G401.6 (cell line): ENCODE measurements around the gene C15orf62.

ENCODE experiments used
- FAIRE-seq: peaks from 2 replicates; lab custom pipeline; 2012; peaks lifted over from hg19 to GRCh38; lab: Jason Lieb, UNC

Gene C15orf62

DNA sequence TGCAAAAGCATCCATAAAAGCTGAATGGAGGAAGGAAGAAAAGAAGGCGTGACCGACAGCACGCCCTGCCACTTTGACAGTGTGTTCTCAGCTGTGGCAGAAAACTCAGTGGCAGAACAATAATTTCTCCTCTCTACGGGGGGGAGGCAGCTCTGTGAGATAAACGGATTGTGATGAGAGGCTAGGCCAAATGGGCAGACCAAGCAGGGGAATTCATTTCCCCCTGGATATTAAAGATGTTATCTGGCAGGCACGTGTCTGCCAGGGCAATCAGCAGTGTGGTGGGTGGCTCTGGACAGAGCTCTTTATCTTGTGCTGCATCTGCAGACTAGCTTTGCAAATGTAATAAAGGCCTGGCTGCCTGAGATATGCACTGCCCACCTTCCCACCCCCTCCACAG lies 12.8 kb upstream of the C15orf62 start:
- FAIRE-seq, result no peak

- no peak for FAIRE-seq
Measured at GRCh38 chr15:40759961-40760360, 9.8 kb upstream of the C15orf62 start.

DNA sequence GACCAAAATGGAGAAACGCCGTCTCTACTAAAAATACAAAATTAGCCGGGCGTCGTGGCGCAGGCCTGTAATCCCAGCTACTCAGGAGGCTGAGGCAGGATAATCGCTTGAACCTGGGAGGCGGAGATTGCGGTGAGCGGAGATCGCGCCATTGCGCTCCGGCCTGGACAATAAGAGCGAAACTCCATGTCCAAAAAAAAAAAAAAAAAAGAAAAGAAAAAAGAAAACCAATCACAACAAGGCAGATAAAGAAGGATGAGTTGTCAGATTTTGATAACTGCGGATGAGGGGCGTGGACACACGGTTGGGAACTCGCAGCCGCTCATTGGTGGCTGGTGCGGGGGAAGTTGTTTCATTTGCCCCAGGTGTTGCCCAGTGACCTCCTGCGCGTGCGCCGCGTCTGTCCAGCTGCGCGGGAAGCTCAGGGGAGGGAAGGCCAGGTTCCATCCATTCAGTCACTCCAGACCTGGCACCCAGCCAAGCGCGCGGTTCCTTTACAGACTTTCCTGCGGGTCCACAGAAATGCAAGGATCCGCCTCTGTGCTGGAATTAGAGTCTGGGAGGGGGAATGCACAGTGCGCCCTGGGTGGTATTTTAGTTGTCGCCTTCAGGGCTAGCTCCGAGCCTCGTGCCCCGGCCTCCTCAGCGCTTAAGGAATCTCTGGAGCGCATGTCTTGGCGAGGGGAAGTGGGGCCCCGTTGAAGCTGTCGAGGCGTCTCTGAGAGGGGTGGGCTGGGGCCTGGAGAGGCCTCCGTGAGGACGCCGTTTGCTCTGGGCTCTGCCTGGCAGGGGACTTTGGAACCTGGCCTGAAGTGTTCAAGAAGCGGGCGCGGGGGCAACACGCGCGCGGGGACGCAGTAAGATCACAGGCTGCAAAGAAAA lies 6.6 kb upstream of the C15orf62 start:
- no peak for FAIRE-seq

DNA sequence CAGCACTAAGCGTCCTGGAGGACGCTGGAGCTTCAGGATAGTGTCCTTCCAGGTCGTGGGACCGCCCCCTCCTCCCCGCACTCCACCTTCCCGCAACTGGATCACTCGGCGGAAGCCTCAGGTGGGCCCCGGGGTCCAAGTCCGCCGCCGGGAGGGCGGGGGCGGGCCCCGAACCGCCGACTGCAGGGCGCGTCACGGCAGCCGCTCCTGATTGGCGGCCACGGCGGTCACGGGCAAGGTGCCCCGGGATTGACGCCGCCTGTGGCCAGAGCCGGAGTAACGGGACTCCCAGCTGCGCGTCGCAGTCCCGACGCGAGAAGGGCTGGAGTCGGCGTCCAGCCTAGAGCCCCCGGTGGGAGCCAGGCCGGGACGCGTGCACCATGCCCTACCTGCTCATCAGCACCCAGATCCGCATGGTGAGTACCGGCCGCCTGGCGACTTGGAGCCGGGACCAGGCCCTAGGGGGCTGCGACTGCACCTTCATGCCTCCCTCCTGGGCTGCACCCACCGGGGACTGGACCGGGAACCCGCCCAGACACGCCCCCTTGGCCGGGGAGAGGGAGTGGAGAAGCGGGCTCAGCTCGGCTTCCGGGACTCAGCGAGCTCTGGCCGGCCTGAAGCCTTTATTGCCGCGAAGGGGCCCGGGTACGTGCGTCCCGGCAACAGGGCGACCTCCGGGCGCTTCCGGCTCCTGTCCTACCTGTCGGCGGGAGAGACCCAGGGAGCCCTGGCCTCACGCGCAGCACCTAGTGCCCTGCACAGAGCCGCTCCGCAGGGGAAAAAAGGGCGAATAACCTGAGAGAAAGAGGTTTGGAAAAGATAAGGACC lies 5.8 kb upstream of the C15orf62 start, which contains the start of gene GCHFR:
Gene GCHFR, plus strand, starts transcription at position 268 of the 828 bp plus-strand sequence. Its CDS starts 113 bp downstream, at position 381.
- no peak for FAIRE-seq

- no peak for FAIRE-seq
Measured at GRCh38 chr15:40764629-40765103, 5.1 kb upstream of the C15orf62 start.

- FAIRE-seq, result no peak
Measured at GRCh38 chr15:40766194-40766815, 3.5 kb upstream of the C15orf62 start.

DNA sequence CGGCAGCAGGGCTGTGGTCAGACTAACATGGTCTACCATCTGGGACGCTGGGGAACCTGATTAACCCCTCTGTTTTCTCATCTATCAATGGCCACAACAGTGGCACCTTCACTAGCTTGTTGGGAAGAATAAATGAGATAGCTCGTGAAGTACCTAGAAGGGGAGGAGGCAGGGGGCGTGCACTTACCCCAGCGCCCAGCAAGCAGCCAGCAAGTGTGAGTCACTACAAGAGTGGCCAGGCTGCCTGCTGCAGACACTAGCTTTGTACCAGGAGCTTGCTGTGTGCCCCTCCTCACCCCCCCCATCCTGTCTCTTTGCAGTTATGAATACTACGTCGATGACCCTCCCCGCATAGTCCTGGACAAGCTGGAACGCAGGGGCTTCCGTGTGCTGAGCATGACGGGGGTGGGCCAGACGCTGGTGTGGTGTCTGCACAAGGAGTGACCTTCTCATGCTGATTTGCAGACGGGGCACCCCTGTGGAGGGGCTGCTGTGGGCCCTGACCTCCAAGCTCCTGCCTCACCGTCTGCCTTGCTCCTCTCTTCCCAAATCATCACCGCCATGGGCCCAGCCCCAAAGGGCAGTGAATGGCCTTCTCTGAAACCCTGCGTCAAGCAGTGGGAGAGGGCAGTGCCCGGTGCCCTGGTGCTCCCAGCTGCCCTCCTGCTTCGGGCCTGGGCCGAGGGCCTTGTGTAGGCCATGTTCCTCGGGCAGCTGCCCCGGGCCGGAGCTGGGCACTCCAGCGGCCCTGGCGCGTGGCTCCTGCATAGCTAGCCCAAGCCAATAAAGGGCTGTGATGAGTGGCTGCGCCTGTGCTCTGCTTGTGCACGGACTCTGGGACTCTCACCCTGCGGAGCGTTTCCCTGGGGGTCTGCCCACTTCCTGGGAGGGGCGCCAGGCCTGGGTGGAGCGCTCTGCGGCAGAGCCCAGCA lies 2.6 kb upstream of the C15orf62 start:
- FAIRE-seq, result no peak

DNA sequence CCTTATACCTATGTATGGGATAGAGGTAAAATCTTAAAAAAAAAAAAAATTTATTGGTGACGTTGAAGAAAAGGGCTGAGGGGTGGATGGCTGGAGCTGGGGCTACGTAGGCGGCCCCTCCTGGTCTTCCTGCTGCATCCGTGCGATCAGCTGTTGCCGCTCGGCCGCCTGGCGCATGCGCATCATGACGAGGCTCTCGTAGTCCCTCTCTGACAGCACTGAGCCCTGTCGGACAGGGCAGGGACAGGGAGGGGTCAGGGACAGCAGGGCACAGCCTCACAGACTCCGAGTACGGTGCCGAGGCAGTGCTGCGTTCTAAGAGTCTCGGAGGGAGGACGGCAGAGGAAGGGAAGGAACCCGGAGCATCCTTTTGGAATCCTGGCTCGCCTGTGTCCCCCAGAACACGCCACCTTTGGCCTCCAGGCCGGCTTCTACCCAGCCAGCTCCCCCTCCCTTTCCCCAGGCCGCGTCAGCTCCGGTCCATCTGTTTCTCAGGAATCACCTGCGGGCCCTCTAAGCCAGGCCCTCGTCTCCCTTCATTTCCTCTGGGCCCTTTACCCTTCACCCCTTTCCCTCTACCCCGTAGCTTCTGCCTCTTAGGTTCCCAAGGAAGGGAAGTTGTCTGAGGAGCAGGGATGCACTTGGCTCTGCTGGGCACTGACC lies 1.8 kb upstream of the C15orf62 start:
- FAIRE-seq, result no peak

GRCh38 chr15:40768521-40769273 lies 1.1 kb upstream of the C15orf62 start:
- FAIRE-seq, result no peak

GRCh38 chr15:40770147-40770721 lies 454 bp downstream of the C15orf62 start:
- FAIRE-seq, result no peak

- no peak for FAIRE-seq
Measured at GRCh38 chr15:40771242-40771641, 1.5 kb downstream of the C15orf62 start.

- FAIRE-seq, result no peak
Measured at GRCh38 chr15:40772014-40772413, 2.2 kb downstream of the C15orf62 start.

DNA sequence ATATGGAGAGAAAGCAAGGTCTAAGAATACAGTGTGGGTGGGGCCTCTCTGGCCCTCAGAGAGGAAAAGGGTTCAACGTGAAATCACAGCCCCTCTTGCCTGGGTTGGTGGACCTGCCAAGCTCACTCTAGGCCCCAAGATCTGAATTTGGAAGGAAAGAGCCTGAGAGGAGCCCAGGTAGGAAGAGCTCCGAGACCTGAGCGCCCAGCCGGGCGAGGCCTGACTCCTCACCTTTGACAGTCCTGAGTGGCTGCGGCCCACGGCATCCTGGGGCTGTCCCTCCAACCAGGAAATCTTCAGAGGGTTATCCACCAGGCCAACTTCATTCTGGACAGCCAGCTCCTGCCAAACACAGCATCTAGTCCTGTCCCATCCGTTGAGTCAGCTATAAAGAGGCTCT lies 3.7 kb downstream of the C15orf62 start:
- FAIRE-seq, result no peak

- FAIRE-seq, result no peak
Measured at GRCh38 chr15:40773902-40774301, 4.1 kb downstream of the C15orf62 start.

DNA sequence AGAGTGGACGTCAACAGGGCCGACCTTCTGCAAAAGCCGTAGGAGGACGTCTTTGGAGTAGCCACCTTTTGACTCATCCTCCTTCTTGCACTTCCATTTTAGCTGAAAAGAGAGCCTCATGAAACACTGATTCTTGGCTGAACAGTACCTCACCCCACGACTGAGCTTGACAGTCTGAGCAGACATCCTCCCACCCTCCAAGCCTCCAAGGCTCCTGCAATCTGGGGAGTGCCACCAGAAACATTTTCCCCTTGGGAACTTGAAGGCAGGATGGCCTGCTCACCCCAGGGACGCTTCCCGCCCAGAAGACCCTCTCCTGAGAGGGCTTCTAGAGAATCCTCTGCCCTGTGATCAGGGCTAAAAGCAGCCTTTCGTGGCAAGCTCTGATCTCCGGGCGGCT lies 5.2 kb downstream of the C15orf62 start:
- no peak for FAIRE-seq

GRCh38 chr15:40775740-40776536 lies 6.2 kb downstream of the C15orf62 start:
- FAIRE-seq, result no peak

GRCh38 chr15:40776537-40777141 lies 6.9 kb downstream of the C15orf62 start:
- no peak for FAIRE-seq

DNA sequence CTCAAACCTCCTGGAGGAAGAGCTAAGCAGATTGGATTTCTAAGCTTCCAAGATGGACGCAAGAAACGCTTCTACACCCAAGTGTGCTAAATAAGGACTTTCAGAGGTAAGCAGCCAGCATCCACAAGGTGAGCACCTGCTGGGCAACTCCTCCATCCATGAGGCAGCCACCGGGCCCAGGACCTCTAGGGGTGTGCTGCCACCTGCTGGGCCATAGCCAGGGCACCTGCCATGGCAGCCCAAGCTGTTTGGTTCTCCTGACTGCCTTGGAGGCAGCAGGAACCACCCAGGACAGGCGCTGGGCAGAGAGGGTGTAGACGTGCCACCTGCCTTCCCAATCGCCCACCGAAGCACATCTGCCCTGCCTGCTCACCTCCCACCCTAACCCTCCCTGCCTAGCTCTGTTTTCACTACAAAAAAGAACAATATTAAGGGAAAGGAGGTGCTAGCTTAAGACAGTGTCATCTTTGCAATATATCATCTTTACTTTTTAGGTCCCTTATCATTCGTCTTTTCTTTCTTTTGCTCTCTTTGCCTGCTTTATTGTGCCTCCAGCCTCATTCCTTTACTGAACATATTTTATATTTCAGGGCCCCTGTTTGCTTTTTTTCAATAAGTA lies 12.9 kb downstream of the C15orf62 start:
- no peak for FAIRE-seq
